Endometrial microvascular endothelial cells (primary cell): ENCODE measurements around the gene CENPA. TPM values are rescaled to one million over a fixed set of nuclear protein-coding genes. Genes with fewer than 3 reads are reported as not detected.

Experiments used
- in situ Hi-C: cut with HindIII; loops from 2 replicates; pipeline ENCODE4 v1.10.0; 2017; ENCODE audit warnings: low sequenced_read_pairs, low pct_unique_long_range_greater_than_20kb; ENCODE audit errors: inconsistent ontology term
- total RNA-seq: library from RNA; depleted of rRNA; stranded (reverse); fragments of >200 nt; gene quantifications from one replicate; pipeline ENCODE4 v1.2.3, GENCODE V29; 2015; ENCODE audit errors: inconsistent ontology term

The CENPA gene
- total RNA-seq, 1 donor from 2014 or later = 11.5 TPM

DNA sequence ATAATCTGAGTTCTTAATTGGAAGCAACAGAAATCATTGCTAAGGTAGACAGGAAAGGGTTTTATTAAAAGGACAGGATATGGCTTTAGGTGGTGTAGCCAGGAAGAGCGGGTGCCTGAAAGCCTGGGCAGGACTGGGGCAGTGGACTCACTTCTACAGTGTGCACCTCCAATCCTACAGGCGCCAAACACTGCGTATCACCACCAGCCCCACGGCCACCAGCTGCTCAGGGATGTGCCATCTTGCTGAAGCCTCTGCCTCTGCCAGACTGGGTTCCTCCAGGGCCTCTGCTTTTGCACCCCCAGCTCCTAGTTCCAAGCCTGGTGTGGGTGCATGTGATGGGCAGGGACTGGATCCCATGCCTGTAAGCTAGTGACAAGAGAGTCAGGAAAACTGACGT, 32.4 kb downstream of the CENPA start:
- in situ Hi-C loops = no loop called here

DNA sequence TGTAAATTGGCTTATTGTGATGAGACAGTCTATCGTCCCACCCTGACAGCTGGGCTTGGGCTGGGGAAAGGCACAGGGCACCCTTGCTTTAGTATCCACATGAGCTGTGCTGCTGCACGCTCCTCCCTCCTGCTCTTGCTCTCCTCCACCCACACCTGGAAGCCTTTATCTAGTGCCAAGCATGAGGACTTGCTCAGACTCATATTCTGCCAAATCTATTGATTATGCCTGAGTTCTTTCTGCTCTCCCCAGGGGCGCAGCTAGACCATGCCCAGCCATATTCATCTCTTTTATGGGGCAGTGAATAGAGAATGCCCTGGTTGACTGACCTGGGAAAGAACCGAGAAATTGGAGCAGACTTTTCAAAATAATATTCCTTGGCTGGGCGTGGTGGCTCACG, 33.1 kb downstream of the CENPA start:
- in situ Hi-C loops = no loop called here

DNA sequence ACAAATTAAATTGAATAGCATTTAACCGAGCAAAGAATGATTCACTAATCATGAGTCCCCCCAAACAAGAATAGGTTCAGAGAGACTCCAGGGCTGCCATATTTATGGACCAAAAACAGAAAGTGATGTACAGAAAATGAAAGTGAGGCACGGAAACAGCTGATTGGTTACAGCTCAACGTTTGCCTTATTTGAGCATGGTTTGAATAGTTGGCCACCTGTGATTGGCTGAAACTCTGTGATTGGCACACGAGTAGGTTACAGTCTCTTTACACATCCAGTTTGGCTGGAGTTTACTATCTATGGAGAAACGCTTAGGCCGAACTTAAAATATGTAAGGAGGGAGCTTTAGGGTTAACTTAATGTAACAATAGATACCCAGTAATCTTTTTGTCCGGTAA, 35.1 kb downstream of the CENPA start:
- in situ Hi-C loops = no loop called here

DNA sequence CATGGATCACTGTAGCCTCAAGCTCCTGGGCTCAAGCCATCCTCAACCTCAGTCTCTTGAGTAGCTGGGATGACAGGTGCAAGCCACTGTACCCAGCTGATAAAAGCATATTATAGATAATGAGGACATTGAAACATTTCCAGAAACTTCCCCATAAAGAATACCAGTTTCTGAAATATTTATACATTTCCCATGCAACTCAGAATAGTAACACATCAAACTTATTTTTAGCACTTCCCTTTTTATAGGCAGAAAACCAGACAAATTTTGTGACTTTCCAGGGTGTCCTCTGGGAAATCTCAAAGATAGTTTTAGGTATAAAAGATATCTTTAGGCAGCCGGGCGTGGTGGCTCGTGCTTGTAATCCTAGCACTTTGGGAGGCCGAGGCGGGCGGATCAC, 37.0 kb downstream of the CENPA start:
- in situ Hi-C loops = no loop called here

DNA sequence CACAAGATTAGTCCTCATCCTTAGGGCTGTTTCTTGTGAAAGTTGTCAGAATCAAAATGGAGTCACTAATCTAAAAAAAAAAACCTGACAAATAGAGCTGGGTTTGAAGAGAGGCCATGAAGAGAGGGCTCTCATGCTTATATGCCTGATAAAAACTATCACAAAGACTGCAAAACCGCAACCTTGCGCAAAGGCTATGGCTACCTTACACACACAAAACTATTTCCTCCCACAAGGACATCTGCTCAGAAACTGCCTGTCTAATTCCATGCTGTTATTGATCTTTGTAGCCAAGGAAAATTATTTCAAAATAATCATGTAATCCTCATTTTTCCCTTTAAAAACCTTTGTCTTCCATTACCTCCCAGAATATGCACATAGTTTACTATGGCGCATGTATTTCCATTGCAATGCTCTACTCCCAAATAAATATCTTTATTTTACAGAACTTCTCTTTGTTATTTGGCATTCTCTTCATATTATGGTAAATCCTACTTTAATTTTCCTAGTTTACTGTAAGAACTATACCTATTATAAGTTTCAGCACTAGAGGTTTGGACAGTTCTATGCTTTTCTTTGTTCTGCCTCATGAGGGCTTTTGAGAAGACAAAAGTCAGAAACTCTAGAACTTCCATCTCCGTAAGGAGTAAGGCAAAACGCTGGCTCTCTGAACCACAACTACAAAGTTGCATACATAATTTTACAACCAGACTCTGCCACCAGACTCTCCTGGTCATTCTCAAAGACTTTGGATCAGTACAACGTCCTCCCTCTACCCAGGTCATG, 52.5 kb downstream of the CENPA start:
- in situ Hi-C loops = no loop called here

DNA sequence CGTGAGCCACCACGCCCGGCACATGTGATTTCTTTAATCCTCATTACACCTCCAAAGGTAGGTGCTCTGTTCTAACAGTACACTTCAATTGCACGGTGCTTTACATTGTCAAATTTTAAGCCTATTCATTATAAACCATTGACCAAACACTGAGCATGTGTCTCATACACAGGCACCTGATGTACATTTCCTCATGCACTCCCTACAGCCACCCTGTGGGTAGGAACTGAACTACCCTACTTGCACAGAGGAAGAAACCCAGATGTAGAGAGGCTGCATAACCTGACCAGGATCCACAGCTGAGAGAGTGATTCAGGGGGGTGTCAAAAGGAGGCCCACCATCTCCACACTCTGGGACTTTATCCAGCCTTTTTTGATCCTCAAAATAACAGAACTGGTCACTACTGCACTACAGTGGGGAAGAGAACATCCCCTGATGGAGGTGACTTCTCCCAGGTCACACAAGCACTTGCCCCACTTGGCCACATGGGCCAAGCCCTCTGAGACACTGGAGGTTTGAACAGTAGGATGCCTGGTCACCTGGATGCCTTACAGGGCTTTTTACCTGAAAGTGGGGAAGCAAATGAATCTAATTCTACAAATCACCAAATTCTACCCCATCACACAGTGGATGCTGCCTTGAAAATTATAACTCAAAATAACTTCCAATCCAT, 55.2 kb downstream of the CENPA start:
- in situ Hi-C loops = no loop called here

DNA sequence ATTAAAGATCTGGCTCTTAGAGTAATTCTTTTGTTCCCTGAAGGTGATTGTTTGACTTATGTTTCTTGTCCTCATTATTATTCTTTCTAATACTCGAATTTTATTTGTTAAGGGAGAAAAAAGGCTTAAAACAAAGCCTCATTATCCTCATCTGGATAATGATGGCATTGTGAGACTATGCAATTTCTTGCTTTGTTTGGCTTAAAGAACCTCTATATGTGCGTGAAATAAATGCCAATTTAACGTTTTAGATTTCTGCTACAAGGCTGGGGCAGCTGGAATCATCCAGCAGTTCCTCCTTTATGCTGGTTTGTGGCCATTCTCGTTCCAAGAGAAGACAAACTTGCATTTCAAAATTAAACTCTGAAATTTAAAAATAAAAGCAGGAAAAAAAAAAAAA, 57.2 kb downstream of the CENPA start:
- in situ Hi-C loops = no loop called here

Other genes starting within 250 kb of the CENPA start
- gene CIB4, start 144.7 kb upstream of the CENPA start, total RNA-seq = not detected
- gene KCNK3, start 93.3 kb upstream of the CENPA start, total RNA-seq = not detected
- gene SLC35F6, start 21.8 kb upstream of the CENPA start, total RNA-seq = 49.4 TPM
- not detected for gene DPYSL5, start 62.1 kb downstream of the CENPA start, total RNA-seq
- gene MAPRE3, start 184.6 kb downstream of the CENPA start, total RNA-seq = 2.6 TPM
- 50.4 TPM for gene TMEM214, start 246.9 kb downstream of the CENPA start, total RNA-seq